Hair follicle dermal papilla cell (primary cell): Measurements from ENCODE around the gene CIAO2B. TPM values are rescaled to one million over a fixed set of nuclear protein-coding genes. Genes with fewer than 3 reads are reported as not detected.

Experiments used
- total RNA-seq: library from RNA; depleted of rRNA; stranded (reverse); fragments of >200 nt; gene quantifications from 2 replicates; pipeline ENCODE4 v1.2.3, GENCODE V29; 2012

CIAO2B gene
- total RNA-seq: 67.7 and 98.0 TPM in 2 replicates

GRCh38 chr16:66934138-66934838, at the start of gene CIAO2B:
TSS of gene CIAO2B (minus strand) at chr16:66934402. CDS start at chr16:66934364, 38 bp downstream.

DNA sequence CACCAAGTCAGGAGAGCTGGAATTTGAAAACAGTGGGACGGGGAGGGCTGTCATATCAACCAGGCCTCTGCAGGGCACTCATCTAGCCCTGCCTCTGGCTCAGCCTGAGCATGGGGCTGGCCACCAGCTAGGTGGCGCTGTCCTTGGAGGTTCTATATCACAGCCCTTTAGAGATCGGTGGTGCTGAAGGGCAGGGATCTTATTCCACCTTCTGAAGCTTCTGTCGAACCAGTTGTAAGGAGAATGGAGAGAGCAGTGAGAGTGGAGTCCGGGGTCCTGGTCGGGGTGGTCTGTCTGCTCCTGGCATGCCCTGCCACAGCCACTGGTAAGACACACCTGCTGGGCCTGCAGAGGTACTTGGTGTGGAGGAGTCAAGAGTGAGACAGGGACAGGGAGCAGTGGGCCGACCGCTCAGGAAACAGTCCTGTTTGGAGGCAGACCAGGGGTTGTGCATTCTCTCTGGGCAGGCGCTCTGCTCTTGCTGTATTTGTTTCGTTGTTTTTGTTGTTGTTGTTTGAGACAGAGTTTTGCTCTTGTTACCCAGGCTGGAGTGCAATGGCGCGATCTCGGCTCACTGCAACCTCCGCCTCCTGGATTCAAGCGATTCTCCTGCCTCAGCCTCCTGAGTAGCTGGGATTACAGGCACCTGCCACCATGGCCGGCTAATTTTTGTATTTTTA, 27.0 kb upstream of the CIAO2B start, which contains the start of gene CES3:
Gene CES3, plus strand, starts transcription at position 202 of the 680 bp plus-strand sequence. Its CDS starts 42 bp downstream, at position 244.

DNA sequence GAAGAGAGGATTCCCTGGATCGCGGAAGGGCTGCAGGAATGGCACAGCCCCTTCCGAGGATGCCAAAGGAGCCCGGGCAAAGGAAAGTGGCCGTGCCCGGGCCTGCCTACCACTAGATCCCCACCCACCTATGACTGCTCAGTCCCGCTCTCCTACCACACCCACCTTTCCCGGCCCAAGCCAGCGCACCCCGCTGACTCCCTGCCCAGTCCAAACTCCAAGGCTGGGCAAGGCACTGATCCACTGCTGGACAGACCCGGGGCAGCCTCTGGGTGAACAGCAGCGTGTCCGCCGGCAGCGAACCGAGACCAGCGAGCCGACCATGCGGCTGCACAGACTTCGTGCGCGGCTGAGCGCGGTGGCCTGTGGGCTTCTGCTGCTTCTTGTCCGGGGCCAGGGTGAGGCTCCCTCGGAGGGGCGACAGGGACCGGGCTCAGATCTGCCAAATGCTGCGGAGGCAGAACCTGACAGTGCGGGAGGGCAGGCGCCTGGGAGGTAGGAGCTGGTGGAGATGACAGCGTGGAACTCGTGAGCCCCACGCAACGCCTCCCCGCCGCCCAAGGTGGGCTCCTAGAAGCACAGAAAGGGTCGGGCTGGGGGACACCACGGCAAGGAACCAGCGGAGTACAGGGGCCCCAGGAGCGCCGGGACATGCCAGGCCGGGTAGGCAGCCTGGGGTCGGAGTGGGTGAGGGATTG, 1.3 kb upstream of the CIAO2B start, which contains the start of gene CES2:
Gene CES2, plus strand, starts transcription at position 203 of the 698 bp plus-strand sequence. Its CDS starts 120 bp downstream, at position 323.

DNA sequence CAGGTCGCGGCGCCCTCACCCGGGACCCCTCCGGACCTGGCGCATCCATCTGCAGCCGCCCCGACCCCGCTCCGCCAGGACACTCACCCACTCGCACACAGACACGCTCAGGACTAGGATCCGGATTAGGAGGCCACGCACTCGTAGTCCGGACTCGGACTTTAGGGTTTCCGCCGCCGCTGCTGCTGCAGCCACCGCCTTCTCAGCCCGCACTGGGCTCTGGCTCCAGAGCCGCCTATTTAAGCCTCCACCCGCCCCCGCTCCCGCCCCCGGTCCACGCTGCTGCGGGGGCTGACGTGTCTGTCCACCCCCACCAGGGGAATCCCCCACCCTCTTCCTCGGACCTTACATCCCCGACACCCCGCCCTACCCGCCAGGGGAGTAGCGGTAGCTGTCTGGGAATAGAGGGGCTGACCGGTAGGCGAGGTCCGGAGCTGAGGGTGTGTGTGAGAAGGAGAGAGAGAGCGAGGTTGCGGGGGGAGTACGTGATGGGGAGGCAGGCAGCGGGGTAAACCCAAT, 8.8 kb downstream of the CIAO2B start, which contains the start of gene RRAD:
Gene RRAD, minus strand, starts transcription at position 214 of the 519 bp plus-strand sequence. CDS start 356 bp downstream, outside the sequence.

DNA sequence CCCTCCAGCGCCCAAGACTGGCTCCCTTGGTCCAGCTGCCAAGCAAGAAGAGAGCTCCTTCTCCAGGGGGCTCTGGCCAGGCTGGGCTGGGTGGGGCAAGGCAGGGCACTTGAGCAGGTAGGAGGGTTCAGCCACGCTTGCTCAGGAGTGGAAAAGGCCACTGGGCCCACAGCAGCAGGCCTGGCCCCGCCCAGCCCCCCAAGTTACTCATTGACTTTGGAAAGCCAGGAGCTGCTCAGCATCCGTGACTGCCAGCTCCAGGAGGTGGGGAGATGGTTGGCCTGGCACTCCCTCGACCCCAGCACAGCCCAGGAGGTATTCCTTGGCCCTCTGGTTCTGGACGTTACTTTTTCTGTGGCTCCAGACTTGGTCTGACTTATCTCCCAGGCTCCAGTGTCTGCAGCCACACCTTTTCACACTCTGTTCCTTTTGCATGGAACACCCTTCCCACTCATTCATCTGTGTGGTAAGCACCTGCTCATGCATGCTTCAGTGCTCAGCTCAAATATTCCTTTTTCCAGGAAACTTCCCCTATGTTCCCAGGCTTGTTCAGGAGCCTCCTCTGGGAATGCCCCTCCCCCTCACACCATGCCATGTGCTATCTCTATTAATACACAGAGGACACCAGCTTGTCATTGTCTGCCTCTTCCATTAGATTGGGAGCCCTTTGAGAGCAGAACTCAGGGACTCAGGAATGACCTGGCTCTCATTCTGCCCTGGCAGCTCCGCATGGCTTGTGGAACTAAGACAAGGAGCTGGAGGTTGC, 15.2 kb downstream of the CIAO2B start, which contains the start of gene CDH16:
Gene CDH16, minus strand, starts transcription at position 83 of the 766 bp plus-strand sequence. CDS start 820 bp downstream, outside the sequence.

Other genes starting within 250 kb of the CIAO2B start
- gene CMTM4, start 237.7 kb downstream of the CIAO2B start, total RNA-seq: 29.4 and 37.0 TPM in 2 replicates
- gene DYNC1LI2, start 182.8 kb downstream of the CIAO2B start, total RNA-seq: 153 and 180 TPM in 2 replicates
- 0.12 and 0.16 TPM in 2 replicates for gene TERB1, start 132.8 kb downstream of the CIAO2B start, total RNA-seq
- 45.6 and 46.0 TPM in 2 replicates for gene NAE1, start 103.4 kb downstream of the CIAO2B start, total RNA-seq
- gene CA7, start 90.0 kb downstream of the CIAO2B start, total RNA-seq: not detected in 2 replicates
- gene PDP2, start 53.9 kb downstream of the CIAO2B start, total RNA-seq: 12.8 and 17.8 TPM in 2 replicates
- gene CDH16, start 15.5 kb downstream of the CIAO2B start, total RNA-seq: not detected in 2 replicates
- 10.9 and 23.2 TPM in 2 replicates for gene RRAD, start 8.9 kb downstream of the CIAO2B start, total RNA-seq
- gene CES2, start 1.1 kb upstream of the CIAO2B start, total RNA-seq: 47.5 and 50.9 TPM in 2 replicates
- 0.12 and 0.16 TPM in 2 replicates for gene CES3, start 26.9 kb upstream of the CIAO2B start, total RNA-seq
- 6.8 and 7.5 TPM in 2 replicates for gene CES4A, start 54.2 kb upstream of the CIAO2B start, total RNA-seq
- gene CBFB, start 94.7 kb upstream of the CIAO2B start, total RNA-seq: 42.9 and 47.7 TPM in 2 replicates
- gene PHAF1, start 175.5 kb upstream of the CIAO2B start, total RNA-seq: 16.5 and 17.0 TPM in 2 replicates
- gene B3GNT9, start 216.6 kb upstream of the CIAO2B start, total RNA-seq: 74.3 and 86.0 TPM in 2 replicates
- gene TRADD, start 225.5 kb upstream of the CIAO2B start, total RNA-seq: 17.4 and 20.5 TPM in 2 replicates
- gene FBXL8, start 225.6 kb upstream of the CIAO2B start, total RNA-seq: 14.8 and 18.7 TPM in 2 replicates
- gene HSF4, start 230.3 kb upstream of the CIAO2B start, total RNA-seq: 4.5 and 9.6 TPM in 2 replicates
- 14.8 and 15.9 TPM in 2 replicates for gene NOL3, start 236.1 kb upstream of the CIAO2B start, total RNA-seq
- gene MATCAP1, start 249.6 kb upstream of the CIAO2B start, total RNA-seq: 6.3 and 6.6 TPM in 2 replicates